Liver (tissue), 9 donors: ENCODE data around the gene PCDHGA12. TPM values are rescaled to one million over a fixed set of nuclear protein-coding genes. Genes with fewer than 3 reads are reported as not detected.

ENCODE experiments used
- DNase-seq: peaks from one replicate; pipeline ENCODE4 v3.0.0-alpha.2; 2017; ENCODE audit warnings: low spot score
- H3K27ac ChIP-seq, 2 donors: one replicate each; pipeline ENCODE4 v1.7.0; 2013; ENCODE audit warnings: inconsistent platforms in 2 of 2, low read length in 2 of 2, control low read depth in 1 of 2, low read depth in 1 of 2, mild to moderate bottlenecking in 1 of 2
- H3K27me3 ChIP-seq, 4 donors: one replicate each; pipeline versions ENCODE4 v1.6.1 to v1.7.0; 2013; ENCODE audit warnings: low read length in 3 of 4, inconsistent platforms in 1 of 4, mild to moderate bottlenecking in 1 of 4, moderate library complexity in 1 of 4; ENCODE audit not compliant: control insufficient read depth in 4 of 4, insufficient read depth in 4 of 4
- H3K36me3 ChIP-seq, 4 donors: one replicate each; pipeline versions ENCODE4 v1.6.1 to v1.7.0; 2013; ENCODE audit warnings: low read length in 3 of 4, mild to moderate bottlenecking in 3 of 4, low read depth in 1 of 4, moderate library complexity in 1 of 4; ENCODE audit not compliant: control insufficient read depth in 4 of 4, insufficient read depth in 3 of 4
- H3K4me1 ChIP-seq, 4 donors: one replicate each; pipeline versions ENCODE4 v1.6.1 to v1.7.0; 2013; ENCODE audit warnings: low read length in 3 of 4, mild to moderate bottlenecking in 3 of 4, moderate library complexity in 1 of 4; ENCODE audit not compliant: control insufficient read depth in 4 of 4, insufficient read depth in 4 of 4
- H3K4me3 ChIP-seq, 3 donors: one replicate each; pipeline versions ENCODE4 v1.6.1 to v1.7.0; 2013; ENCODE audit warnings: low read length in 3 of 3, control low read depth in 1 of 3, low read depth in 1 of 3, mild to moderate bottlenecking in 1 of 3
- H3K9ac ChIP-seq, 2 donors: one replicate each; pipeline ENCODE4 v1.7.0; 2013; ENCODE audit warnings: low read length in 2 of 2, mild to moderate bottlenecking in 2 of 2, moderate library complexity in 2 of 2, control low read depth in 1 of 2, low read depth in 1 of 2
- H3K9me3 ChIP-seq, 4 donors: one replicate each; pipeline versions ENCODE4 v1.6.1 to v1.7.0; 2013; ENCODE audit warnings: low read length in 3 of 4; ENCODE audit not compliant: control insufficient read depth in 4 of 4
- EGR1 ChIP-seq, 2 donors: IDR thresholded peaks; 2 replicates each; pipeline ENCODE4 v1.6.1; 2016 to 2018; ENCODE audit warnings: antibody characterized with exemption in 2 of 2, low read depth in 2 of 2
- FOXA1 ChIP-seq: IDR thresholded peaks from 2 replicates; pipeline ENCODE4 v1.6.1; 2016; ENCODE audit warnings: antibody characterized with exemption
- FOXA2 ChIP-seq: IDR thresholded peaks from 2 replicates; pipeline ENCODE4 v1.6.1; 2016; ENCODE audit warnings: antibody characterized with exemption
- GABPA ChIP-seq, 2 donors: IDR thresholded peaks in 1 of 2; conservative IDR thresholded peaks in 1 of 2; 2 replicates each; pipeline ENCODE4 v1.6.1; 2016; ENCODE audit warnings: antibody characterized with exemption in 2 of 2, mild to moderate bottlenecking in 1 of 2, moderate library complexity in 1 of 2
- HNF4A ChIP-seq, 2 donors: conservative IDR thresholded peaks; 2 replicates each; pipeline ENCODE4 v1.6.1; 2016; ENCODE audit warnings: antibody characterized with exemption in 2 of 2, mild to moderate bottlenecking in 2 of 2
- HNF4G ChIP-seq: IDR thresholded peaks from 2 replicates; pipeline ENCODE4 v1.6.1; 2016; ENCODE audit warnings: antibody characterized with exemption
- JUND ChIP-seq, 2 donors: IDR thresholded peaks; 2 replicates each; pipeline ENCODE4 v1.6.1; 2016; ENCODE audit warnings: antibody characterized with exemption in 2 of 2
- NR2F2 ChIP-seq: IDR thresholded peaks from 2 replicates; pipeline ENCODE4 v1.6.1; 2016; ENCODE audit warnings: antibody characterized with exemption
- RAD21 ChIP-seq, 2 donors: IDR thresholded peaks; 2 replicates each; pipeline ENCODE4 v1.6.1; 2016; ENCODE audit warnings: antibody characterized with exemption in 2 of 2, mild to moderate bottlenecking in 2 of 2
- RXRA ChIP-seq, 2 donors: IDR thresholded peaks; 2 replicates each; pipeline ENCODE4 v1.6.1; 2017 to 2018; ENCODE audit warnings: antibody characterized with exemption in 2 of 2, mild to moderate bottlenecking in 1 of 2
- SP1 ChIP-seq: IDR thresholded peaks from 2 replicates; pipeline ENCODE4 v1.6.1; 2018; ENCODE audit warnings: antibody characterized with exemption, mild to moderate bottlenecking
- YY1 ChIP-seq: IDR thresholded peaks from 2 replicates; pipeline ENCODE4 v1.6.1; 2016; ENCODE audit warnings: antibody characterized with exemption, mild to moderate bottlenecking
- WGBS: extraction: QIAGEN DNeasy Blood & Tissue Kit; methylation state at CpG from one replicate; pipeline ENCODE4 v1.1.7; 2013; 5-methylcytosine and 5-hydroxymethylcytosine counted together
- polyA plus RNA-seq, 2 donors: library from polyadenylated mRNA; stranded (reverse) in 1 of 2; unstranded in 1 of 2; fragments of 200-250 nt in 1 of 2; fragments of >200 nt in 1 of 2; fragmentation: Nextera tagmentation in 1 of 2; extraction: Ambion mirVana in 1 of 2; gene quantifications; one replicate each; pipeline versions ENCODE4 v1.2.1 to v1.2.3, GENCODE V29; 2013 to 2015
- total RNA-seq, 2 donors: library from RNA; depleted of rRNA; stranded (reverse); fragments of >200 nt; gene quantifications; one replicate each; pipeline ENCODE4 v1.2.3, GENCODE V29; 2014
- TF ChIP-seq, protein P1 (sequence below): IDR thresholded peaks from 2 replicates; pipeline ENCODE4 v1.6.1; 2016; ENCODE audit warnings: antibody characterized with exemption
- TF ChIP-seq, protein P2 (sequence below): IDR thresholded peaks from 2 replicates; pipeline ENCODE4 v1.6.1; 2016; ENCODE audit warnings: antibody characterized with exemption
- TF ChIP-seq, protein P3 (sequence below): IDR thresholded peaks from 2 replicates; pipeline ENCODE4 v1.6.1; 2016; ENCODE audit warnings: antibody characterized with exemption, mild to moderate bottlenecking
- TF ChIP-seq, protein P4 (sequence below): IDR thresholded peaks from 2 replicates; pipeline ENCODE4 v1.6.1; 2016; ENCODE audit warnings: antibody characterized with exemption
- TF ChIP-seq, protein P5 (sequence below): fragments of 150-350 bp; IDR thresholded peaks from 2 replicates; pipeline ENCODE4 v1.5.1; 2017; ENCODE audit warnings: improper control_type of control experiment, low read depth, low read length; ENCODE audit not compliant: missing input control
- donor health status: healthy.
- donor health status: healthy.
- donor health status: healthy.
- donor health status: healthy.
- donor health status: healthy.

Gene PCDHGA12
- total and polyA plus RNA-seq, 4 donors = 0.37 to 1.9 (median 0.56) TPM

DNA sequence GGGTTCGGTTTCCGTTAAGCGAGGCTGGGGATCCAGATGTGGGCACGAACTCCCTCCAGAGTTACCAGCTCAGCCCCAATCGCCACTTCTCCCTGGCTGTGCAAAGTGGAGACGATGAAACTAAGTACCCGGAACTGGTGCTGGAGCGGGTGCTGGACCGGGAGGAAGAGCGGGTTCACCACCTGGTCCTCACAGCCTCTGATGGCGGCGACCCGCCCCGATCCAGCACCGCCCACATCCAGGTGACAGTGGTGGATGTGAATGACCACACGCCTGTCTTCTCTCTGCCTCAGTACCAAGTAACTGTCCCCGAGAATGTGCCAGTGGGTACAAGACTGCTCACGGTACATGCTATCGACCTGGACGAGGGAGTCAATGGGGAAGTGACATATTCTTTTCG, 47.0 kb upstream of the PCDHGA12 start:
- H3K4me3 ChIP-seq = peak overlapping the region in 2 of 3 donors; percentile 12 to 63
- 33% methylated on average over 21 of the region's 21 CpGs for WGBS
- TF ChIP-seq JUND (IDR thresholded peaks at IDR 0.05) = no peak
- TF ChIP-seq, protein P1, sequence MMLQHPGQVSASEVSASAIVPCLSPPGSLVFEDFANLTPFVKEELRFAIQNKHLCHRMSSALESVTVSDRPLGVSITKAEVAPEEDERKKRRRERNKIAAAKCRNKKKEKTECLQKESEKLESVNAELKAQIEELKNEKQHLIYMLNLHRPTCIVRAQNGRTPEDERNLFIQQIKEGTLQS = no peak
- H3K36me3 ChIP-seq = no peaks in the 10 kb centered on the region
- peaks cover 0 to 2% (median 0%) of the 10 kb centered on the region in 4 donors for H3K4me1 ChIP-seq
- H3K9me3 ChIP-seq = peaks cover 21 to 68% (median 33%) of the 10 kb centered on the region in 4 donors
- no peak overlapping the region for H3K9ac ChIP-seq
- H3K27me3 ChIP-seq = peaks cover 0 to 7% (median 0%) of the 10 kb centered on the region in 4 donors
- no peak for DNase-seq
- no peak overlapping the region for H3K27ac ChIP-seq

DNA sequence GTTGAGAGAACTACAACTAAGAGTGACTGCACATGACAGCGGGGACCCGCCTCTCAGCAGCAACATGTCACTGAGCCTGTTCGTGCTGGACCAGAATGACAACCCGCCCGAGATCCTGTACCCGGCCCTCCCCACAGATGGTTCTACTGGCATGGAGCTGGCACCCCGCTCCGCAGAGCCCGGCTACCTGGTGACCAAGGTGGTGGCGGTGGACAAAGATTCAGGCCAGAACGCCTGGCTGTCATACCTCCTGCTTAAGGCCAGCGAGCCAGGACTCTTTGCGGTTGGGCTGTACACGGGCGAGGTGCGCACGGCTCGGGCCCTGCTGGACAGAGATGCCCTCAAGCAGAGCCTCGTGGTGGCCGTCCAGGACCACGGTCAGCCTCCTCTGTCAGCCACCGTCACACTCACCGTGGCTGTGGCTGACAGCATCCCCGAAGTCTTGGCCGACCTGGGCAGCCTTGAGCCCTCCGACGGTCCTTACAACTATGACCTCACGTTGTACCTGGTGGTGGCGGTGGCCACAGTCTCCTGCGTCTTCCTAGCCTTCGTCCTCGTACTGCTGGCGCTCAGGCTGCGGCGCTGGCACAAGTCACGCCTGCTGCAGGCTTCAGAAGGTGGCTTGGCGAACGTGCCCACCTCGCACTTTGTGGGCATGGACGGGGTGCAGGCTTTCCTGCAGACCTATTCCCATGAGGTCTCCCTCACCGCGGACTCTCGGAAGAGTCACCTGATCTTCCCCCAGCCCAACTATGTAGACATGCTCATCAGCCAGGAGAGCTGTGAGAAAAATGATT, 45.6 kb upstream of the PCDHGA12 start:
- H3K4me1 ChIP-seq = peaks cover 0 to 4% (median 0%) of the 10 kb centered on the region in 4 donors
- no peak overlapping the region for H3K27ac ChIP-seq
- H3K9me3 ChIP-seq = peaks cover 32 to 77% (median 42%) of the 10 kb centered on the region in 4 donors
- peaks cover 0 to 10% (median 0%) of the 10 kb centered on the region in 4 donors for H3K27me3 ChIP-seq
- H3K36me3 ChIP-seq = no peaks in the 10 kb centered on the region
- no peak for TF ChIP-seq SP1
- TF ChIP-seq EGR1 (IDR thresholded peaks at IDR 0.05; ENCODE audit: low read depth in 2 of 2) = no peak
- no peak for TF ChIP-seq FOXA1
- no peak for TF ChIP-seq YY1
- TF ChIP-seq RAD21 (IDR thresholded peaks at IDR 0.05) = no peak
- TF ChIP-seq, protein P2, sequence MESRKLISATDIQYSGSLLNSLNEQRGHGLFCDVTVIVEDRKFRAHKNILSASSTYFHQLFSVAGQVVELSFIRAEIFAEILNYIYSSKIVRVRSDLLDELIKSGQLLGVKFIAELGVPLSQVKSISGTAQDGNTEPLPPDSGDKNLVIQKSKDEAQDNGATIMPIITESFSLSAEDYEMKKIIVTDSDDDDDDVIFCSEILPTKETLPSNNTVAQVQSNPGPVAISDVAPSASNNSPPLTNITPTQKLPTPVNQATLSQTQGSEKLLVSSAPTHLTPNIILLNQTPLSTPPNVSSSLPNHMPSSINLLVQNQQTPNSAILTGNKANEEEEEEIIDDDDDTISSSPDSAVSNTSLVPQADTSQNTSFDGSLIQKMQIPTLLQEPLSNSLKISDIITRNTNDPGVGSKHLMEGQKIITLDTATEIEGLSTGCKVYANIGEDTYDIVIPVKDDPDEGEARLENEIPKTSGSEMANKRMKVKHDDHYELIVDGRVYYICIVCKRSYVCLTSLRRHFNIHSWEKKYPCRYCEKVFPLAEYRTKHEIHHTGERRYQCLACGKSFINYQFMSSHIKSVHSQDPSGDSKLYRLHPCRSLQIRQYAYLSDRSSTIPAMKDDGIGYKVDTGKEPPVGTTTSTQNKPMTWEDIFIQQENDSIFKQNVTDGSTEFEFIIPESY = no peak
- TF ChIP-seq HNF4G = no peak
- no peak for TF ChIP-seq NR2F2
- TF ChIP-seq, protein P3, sequence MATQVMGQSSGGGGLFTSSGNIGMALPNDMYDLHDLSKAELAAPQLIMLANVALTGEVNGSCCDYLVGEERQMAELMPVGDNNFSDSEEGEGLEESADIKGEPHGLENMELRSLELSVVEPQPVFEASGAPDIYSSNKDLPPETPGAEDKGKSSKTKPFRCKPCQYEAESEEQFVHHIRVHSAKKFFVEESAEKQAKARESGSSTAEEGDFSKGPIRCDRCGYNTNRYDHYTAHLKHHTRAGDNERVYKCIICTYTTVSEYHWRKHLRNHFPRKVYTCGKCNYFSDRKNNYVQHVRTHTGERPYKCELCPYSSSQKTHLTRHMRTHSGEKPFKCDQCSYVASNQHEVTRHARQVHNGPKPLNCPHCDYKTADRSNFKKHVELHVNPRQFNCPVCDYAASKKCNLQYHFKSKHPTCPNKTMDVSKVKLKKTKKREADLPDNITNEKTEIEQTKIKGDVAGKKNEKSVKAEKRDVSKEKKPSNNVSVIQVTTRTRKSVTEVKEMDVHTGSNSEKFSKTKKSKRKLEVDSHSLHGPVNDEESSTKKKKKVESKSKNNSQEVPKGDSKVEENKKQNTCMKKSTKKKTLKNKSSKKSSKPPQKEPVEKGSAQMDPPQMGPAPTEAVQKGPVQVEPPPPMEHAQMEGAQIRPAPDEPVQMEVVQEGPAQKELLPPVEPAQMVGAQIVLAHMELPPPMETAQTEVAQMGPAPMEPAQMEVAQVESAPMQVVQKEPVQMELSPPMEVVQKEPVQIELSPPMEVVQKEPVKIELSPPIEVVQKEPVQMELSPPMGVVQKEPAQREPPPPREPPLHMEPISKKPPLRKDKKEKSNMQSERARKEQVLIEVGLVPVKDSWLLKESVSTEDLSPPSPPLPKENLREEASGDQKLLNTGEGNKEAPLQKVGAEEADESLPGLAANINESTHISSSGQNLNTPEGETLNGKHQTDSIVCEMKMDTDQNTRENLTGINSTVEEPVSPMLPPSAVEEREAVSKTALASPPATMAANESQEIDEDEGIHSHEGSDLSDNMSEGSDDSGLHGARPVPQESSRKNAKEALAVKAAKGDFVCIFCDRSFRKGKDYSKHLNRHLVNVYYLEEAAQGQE = no peak
- no peak for TF ChIP-seq GABPA (IDR thresholded peaks at IDR 0.05 in 1 of 2, conservative IDR thresholded peaks at IDR 0.05 in 1 of 2)
- TF ChIP-seq, protein P4, sequence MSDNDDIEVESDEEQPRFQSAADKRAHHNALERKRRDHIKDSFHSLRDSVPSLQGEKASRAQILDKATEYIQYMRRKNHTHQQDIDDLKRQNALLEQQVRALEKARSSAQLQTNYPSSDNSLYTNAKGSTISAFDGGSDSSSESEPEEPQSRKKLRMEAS = no peak
- TF ChIP-seq, protein P5, sequence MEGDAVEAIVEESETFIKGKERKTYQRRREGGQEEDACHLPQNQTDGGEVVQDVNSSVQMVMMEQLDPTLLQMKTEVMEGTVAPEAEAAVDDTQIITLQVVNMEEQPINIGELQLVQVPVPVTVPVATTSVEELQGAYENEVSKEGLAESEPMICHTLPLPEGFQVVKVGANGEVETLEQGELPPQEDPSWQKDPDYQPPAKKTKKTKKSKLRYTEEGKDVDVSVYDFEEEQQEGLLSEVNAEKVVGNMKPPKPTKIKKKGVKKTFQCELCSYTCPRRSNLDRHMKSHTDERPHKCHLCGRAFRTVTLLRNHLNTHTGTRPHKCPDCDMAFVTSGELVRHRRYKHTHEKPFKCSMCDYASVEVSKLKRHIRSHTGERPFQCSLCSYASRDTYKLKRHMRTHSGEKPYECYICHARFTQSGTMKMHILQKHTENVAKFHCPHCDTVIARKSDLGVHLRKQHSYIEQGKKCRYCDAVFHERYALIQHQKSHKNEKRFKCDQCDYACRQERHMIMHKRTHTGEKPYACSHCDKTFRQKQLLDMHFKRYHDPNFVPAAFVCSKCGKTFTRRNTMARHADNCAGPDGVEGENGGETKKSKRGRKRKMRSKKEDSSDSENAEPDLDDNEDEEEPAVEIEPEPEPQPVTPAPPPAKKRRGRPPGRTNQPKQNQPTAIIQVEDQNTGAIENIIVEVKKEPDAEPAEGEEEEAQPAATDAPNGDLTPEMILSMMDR = no peak
- TF ChIP-seq FOXA2 = no peak
- TF ChIP-seq RXRA (IDR thresholded peaks at IDR 0.05) = no peak
- TF ChIP-seq, protein P1 = no peak
- TF ChIP-seq JUND (IDR thresholded peaks at IDR 0.05) = no peak
- TF ChIP-seq HNF4A (conservative IDR thresholded peaks at IDR 0.05) = no peak
- H3K4me3 ChIP-seq = peak overlapping the region in 1 of 3 donors; percentile 3
- 40% methylated on average over 43 of the region's 43 CpGs for WGBS
- no peak overlapping the region for H3K9ac ChIP-seq
- no peak for DNase-seq
